Stomach (tissue), 9 donors: ENCODE results near the gene NEB. TPM values are rescaled to one million over a fixed set of nuclear protein-coding genes. Genes with fewer than 3 reads are reported as not detected.
A peak's percentile ranks its signal among the peaks of the same experiment; 100 is the strongest.
"Not testable (repeated sequence)": the region's sequence is repeated elsewhere in the genome, so short reads cannot be mapped to it uniquely, and the experiment has no call there.

ENCODE experiments used
- DNase-seq, 2 donors: peaks; one replicate each; pipeline versions ENCODE4 v3.0.0 to v3.0.0-alpha.2; 2013 to 2019
- H3K27ac ChIP-seq, 5 donors: fragments of 200-600 bp in 4 of 5; sonication (generic) in 4 of 5; one replicate each; pipeline ENCODE4 v1.5.1; 2013 to 2019; ENCODE audit warnings: mild to moderate bottlenecking in 1 of 5, moderate library complexity in 1 of 5
- H3K27me3 ChIP-seq, 3 donors: fragments of 200-600 bp; sonication (generic); one replicate each; pipeline ENCODE4 v1.5.1; 2017 to 2019; ENCODE audit warnings: mixed run types in 1 of 3
- H3K36me3 ChIP-seq, 4 donors: fragments of 200-600 bp; sonication (generic); 1 replicate in 3 of 4; 2 replicates in 1 of 4; pipeline ENCODE4 v1.5.1; 2016 to 2019
- H3K4me1 ChIP-seq, 4 donors: fragments of 200-600 bp; sonication (generic); one replicate each; pipeline ENCODE4 v1.5.1; 2016 to 2019
- H3K4me3 ChIP-seq, 4 donors: fragments of 200-600 bp; sonication (generic) in 3 of 4; one replicate each; pipeline ENCODE4 v1.5.1; 2016 to 2019; ENCODE audit warnings: mild to moderate bottlenecking in 1 of 4
- H3K9me3 ChIP-seq, 4 donors: fragments of 200-600 bp; sonication (generic); one replicate each; pipeline ENCODE4 v1.5.1; 2016 to 2019
- CTCF ChIP-seq, 7 experiments: fragments of 450-650 bp in 4 of 7; fragments of 200-600 bp in 3 of 7; sonication (generic) in 3 of 7; IDR thresholded peaks; one replicate each; pipeline ENCODE4 v1.5.1; 2016 to 2019; ENCODE audit warnings: antibody characterized with exemption in 7 of 7, control low read depth in 2 of 7, mild to moderate bottlenecking in 1 of 7
- EP300 ChIP-seq: sonication (generic); formaldehyde crosslinking; IDR thresholded peaks from one replicate; pipeline ENCODE4 v1.6.1; 2017; ENCODE audit warnings: antibody characterized with exemption
- POLR2A ChIP-seq, 4 donors: fragments of 450-650 bp; IDR thresholded peaks; one replicate each; pipeline ENCODE4 v1.6.1; 2016; ENCODE audit warnings: antibody characterized with exemption in 4 of 4, control low read depth in 2 of 4, mild to moderate bottlenecking in 1 of 4, moderate library complexity in 1 of 4
- POLR2AphosphoS5 ChIP-seq, 3 donors: sonication (generic); formaldehyde crosslinking; IDR thresholded peaks; one replicate each; pipeline ENCODE4 v1.6.1; 2016; ENCODE audit warnings: antibody characterized with exemption in 3 of 3
- WGBS, 5 donors: extraction: QIAGEN DNeasy Blood & Tissue Kit in 3 of 5; methylation state at CpG; one replicate each; pipeline versions ENCODE4 v1.1.5 to v1.1.7; 2013 to 2018; 5-methylcytosine and 5-hydroxymethylcytosine counted together
- intact Hi-C: fragments of 100-400 bp; cut with DNase I; formaldehyde crosslinking; loops from one replicate; pipeline ENCODE4 v1.15.1; 2023; ENCODE audit warnings: low total_unique reads
- polyA plus RNA-seq, 3 donors: library from polyadenylated mRNA; stranded (reverse); fragments of 200-250 nt; gene quantifications; one replicate each; pipeline ENCODE4 v1.2.3, GENCODE V29; 2013
- total RNA-seq, 5 donors: library from RNA; depleted of rRNA; stranded (reverse); fragments of >200 nt; gene quantifications; one replicate each; pipeline versions ENCODE4 v1.1.0 to v1.2.3, GENCODE V29; 2014 to 2016
- donor health status: healthy with polysubstance abuse.
- donor health status: Bipolar disorder and iron deficiency.
- donor health status: healthy.

Gene NEB
- total and polyA plus RNA-seq, 8 donors, result 0.12 to 4.0 (median 1.0) TPM; not detected in 1

GRCh38 chr2:151570191-151570590 is 164.1 kb downstream of the NEB start:
- H3K4me3 ChIP-seq, result no peak overlapping the region
- no peaks in the 10 kb centered on the region for H3K36me3 ChIP-seq
- H3K27me3 ChIP-seq, result no peaks in the 10 kb centered on the region
- no peaks in the 10 kb centered on the region for H3K9me3 ChIP-seq
- 90 to 97% (median 95%) methylated on average over 8 of the region's 8 CpGs for WGBS, 5 donors
- no peak for TF ChIP-seq EP300
- no peak for TF ChIP-seq POLR2A (IDR thresholded peaks at IDR 0.05)
- no peak for TF ChIP-seq CTCF (IDR thresholded peaks at IDR 0.05)
- TF ChIP-seq POLR2AphosphoS5 (IDR thresholded peaks at IDR 0.05), result no peak
- no peak for DNase-seq
- H3K4me1 ChIP-seq, result no peaks in the 10 kb centered on the region
- intact Hi-C loops, result no loop called here
- no peak overlapping the region for H3K27ac ChIP-seq

GRCh38 chr2:151569167-151569566 is 165.1 kb downstream of the NEB start:
- no peak for TF ChIP-seq EP300
- intact Hi-C loops, result no loop called here

GRCh38 chr2:151568501-151568900 is 165.8 kb downstream of the NEB start:
- Histone ChIP-seq H3K27ac (no peak overlapping the region), H3K36me3 (no peaks in the 10 kb centered on the region), H3K27me3 (no peaks in the 10 kb centered on the region), H3K4me1 (no peaks in the 10 kb centered on the region), H3K4me3 (no peak overlapping the region), H3K9me3 (no peaks in the 10 kb centered on the region)
- DNase-seq, result no peak
- intact Hi-C loops, result no loop called here
- 80 to 92% (median 91%) methylated on average over 7 of the region's 7 CpGs for WGBS, 5 donors
- no peak for TF ChIP-seq POLR2A (IDR thresholded peaks at IDR 0.05)
- no peak for TF ChIP-seq CTCF (IDR thresholded peaks at IDR 0.05)
- TF ChIP-seq EP300, result no peak
- no peak for TF ChIP-seq POLR2AphosphoS5 (IDR thresholded peaks at IDR 0.05)

More at GRCh38 chr2:151569167-151569566, 165.1 kb downstream of the NEB start:
- Histone ChIP-seq H3K9me3 (no peaks in the 10 kb centered on the region), H3K36me3 (no peaks in the 10 kb centered on the region), H3K27ac (no peak overlapping the region), H3K4me3 (no peak overlapping the region), H3K27me3 (no peaks in the 10 kb centered on the region), H3K4me1 (no peaks in the 10 kb centered on the region)
- DNase-seq, result no peak
- 63 to 73% (median 66%) methylated on average over 8 of the region's 8 CpGs for WGBS, 5 donors

GRCh38 chr2:151567006-151567405 is 167.3 kb downstream of the NEB start:
- Histone ChIP-seq H3K36me3 (no peaks in the 10 kb centered on the region), H3K4me1 (no peaks in the 10 kb centered on the region), H3K4me3 (no peak overlapping the region), H3K27me3 (no peaks in the 10 kb centered on the region), H3K27ac (no peak overlapping the region), H3K9me3 (no peaks in the 10 kb centered on the region)
- TF ChIP-seq POLR2AphosphoS5 (IDR thresholded peaks at IDR 0.05), result no peak
- TF ChIP-seq EP300, result no peak
- intact Hi-C loops, result no loop called here
- no peak for DNase-seq
- WGBS, 5 donors, result 67 to 87% (median 84%) methylated on average over 5 of the region's 5 CpGs

- H3K9me3 ChIP-seq, result no peaks in the 10 kb centered on the region
- no peaks in the 10 kb centered on the region for H3K4me1 ChIP-seq
- H3K27me3 ChIP-seq, result no peaks in the 10 kb centered on the region
- intact Hi-C loops, result no loop called here
- H3K4me3 ChIP-seq, result no peak overlapping the region
- 87 to 94% (median 90%) methylated on average over 8 of the region's 8 CpGs for WGBS, 5 donors
- H3K27ac ChIP-seq, result no peak overlapping the region
- H3K36me3 ChIP-seq, result no peaks in the 10 kb centered on the region
- TF ChIP-seq POLR2AphosphoS5 (IDR thresholded peaks at IDR 0.05), result no peak
- TF ChIP-seq EP300, result no peak
- no peak for DNase-seq
These were observed 171.9 kb downstream of the NEB start for GRCh38 chr2:151562398-151562797.

GRCh38 chr2:151560289-151560688 is 174.0 kb downstream of the NEB start:
- DNase-seq, result peak in 1 of 2 donors; percentile 63
- no peaks in the 10 kb centered on the region for H3K27me3 ChIP-seq
- intact Hi-C loops, result no loop called here
- TF ChIP-seq POLR2AphosphoS5 (IDR thresholded peaks at IDR 0.05) (peak in 1 of 3 donors; percentile 68), POLR2A (IDR thresholded peaks at IDR 0.05) (no peak), EP300 (no peak)
- no peak overlapping the region for H3K27ac ChIP-seq
- H3K4me3 ChIP-seq, result no peak overlapping the region
- H3K4me1 ChIP-seq, result no peaks in the 10 kb centered on the region
- H3K9me3 ChIP-seq, result no peaks in the 10 kb centered on the region
- WGBS, 5 donors, result 26 to 42% (median 37%) methylated on average over 3 of the region's 3 CpGs
- H3K36me3 ChIP-seq, result no peaks in the 10 kb centered on the region

GRCh38 chr2:151559431-151559830 is 174.8 kb downstream of the NEB start:
- H3K9me3 ChIP-seq, H3K36me3 ChIP-seq, H3K4me3 ChIP-seq, H3K4me1 ChIP-seq, H3K27ac ChIP-seq, intact Hi-C loops, H3K27me3 ChIP-seq, DNase-seq: not testable (repeated sequence)
- 91 to 98% (median 95%) methylated on average over 2 of the region's 2 CpGs for WGBS, 5 donors

GRCh38 chr2:151557883-151558282 is 176.4 kb downstream of the NEB start:
- H3K4me3 ChIP-seq, intact Hi-C loops, H3K27ac ChIP-seq, DNase-seq, H3K9me3 ChIP-seq, H3K27me3 ChIP-seq, H3K36me3 ChIP-seq, H3K4me1 ChIP-seq: not testable (repeated sequence)
- 51 to 62% (median 55%) methylated on average over 2 of the region's 2 CpGs for WGBS, 5 donors
